ENCODE measurements around the gene ASB10. TPM values are rescaled to one million over a fixed set of nuclear protein-coding genes. Genes with fewer than 3 reads are reported as not detected.
A peak's percentile ranks its signal among the peaks of the same experiment; 100 is the strongest.

Gene ASB10
- polyA plus RNA-seq, 1 of the 3 experiments (the other 2 are of a cell fraction): not detected

DNA sequence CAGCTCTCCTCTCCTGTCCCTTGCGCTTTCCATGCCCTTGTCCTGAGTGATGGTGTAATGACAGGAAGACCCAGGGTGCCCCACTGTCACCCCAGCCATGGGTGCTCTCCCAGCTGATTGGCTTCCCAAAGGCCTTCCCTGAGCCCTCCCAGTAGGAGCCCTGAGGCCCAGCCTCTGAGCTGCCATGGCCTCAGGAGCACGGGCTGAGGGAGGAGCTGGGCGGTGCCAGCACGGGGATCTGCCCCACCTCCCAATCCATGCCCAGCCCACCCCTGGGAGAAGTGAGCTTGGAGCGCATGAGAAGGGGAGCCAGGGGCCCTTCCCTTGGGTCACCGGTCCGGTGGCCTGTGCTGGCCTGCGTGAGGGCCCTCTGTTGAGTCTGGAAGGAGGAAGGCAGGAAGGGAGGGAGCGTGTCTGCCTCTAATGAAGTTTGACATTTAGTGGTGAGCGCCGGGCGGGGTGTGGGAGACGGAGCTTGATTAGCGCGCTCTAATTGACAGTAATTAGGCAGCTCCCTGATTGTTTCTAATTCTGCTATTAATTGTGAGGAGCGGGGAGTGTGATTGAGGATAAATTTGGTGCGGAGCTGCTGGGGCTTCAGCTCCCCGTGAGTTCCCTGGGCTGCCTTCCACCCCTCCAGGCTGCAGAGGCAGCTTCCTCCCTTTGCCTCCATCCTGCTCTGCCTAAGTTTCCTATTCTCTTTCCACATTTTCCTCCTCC is 47.8 kb downstream of the ASB10 start (continued):
- TF ChIP-seq, protein P1, sequence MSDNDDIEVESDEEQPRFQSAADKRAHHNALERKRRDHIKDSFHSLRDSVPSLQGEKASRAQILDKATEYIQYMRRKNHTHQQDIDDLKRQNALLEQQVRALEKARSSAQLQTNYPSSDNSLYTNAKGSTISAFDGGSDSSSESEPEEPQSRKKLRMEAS (IDR thresholded peaks at IDR 0.05; ENCODE audit: low read depth): no peak
- TF ChIP-seq NFIC (IDR thresholded peaks at IDR 0.05; ENCODE audit: borderline replicate concordance): no peak
- no peak for TF ChIP-seq RAD21 (IDR thresholded peaks at IDR 0.05; ENCODE audit: low read length)
- no peak for TF ChIP-seq MEF2A (IDR thresholded peaks at IDR 0.05; ENCODE audit: borderline replicate concordance, low read depth)
- TF ChIP-seq, protein P2, sequence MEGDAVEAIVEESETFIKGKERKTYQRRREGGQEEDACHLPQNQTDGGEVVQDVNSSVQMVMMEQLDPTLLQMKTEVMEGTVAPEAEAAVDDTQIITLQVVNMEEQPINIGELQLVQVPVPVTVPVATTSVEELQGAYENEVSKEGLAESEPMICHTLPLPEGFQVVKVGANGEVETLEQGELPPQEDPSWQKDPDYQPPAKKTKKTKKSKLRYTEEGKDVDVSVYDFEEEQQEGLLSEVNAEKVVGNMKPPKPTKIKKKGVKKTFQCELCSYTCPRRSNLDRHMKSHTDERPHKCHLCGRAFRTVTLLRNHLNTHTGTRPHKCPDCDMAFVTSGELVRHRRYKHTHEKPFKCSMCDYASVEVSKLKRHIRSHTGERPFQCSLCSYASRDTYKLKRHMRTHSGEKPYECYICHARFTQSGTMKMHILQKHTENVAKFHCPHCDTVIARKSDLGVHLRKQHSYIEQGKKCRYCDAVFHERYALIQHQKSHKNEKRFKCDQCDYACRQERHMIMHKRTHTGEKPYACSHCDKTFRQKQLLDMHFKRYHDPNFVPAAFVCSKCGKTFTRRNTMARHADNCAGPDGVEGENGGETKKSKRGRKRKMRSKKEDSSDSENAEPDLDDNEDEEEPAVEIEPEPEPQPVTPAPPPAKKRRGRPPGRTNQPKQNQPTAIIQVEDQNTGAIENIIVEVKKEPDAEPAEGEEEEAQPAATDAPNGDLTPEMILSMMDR (IDR thresholded peaks at IDR 0.05): no peak
- TF ChIP-seq YY1 (IDR thresholded peaks at IDR 0.05; ENCODE audit: low read depth): no peak
- TF ChIP-seq TCF12 (IDR thresholded peaks at IDR 0.05): no peak
- TF ChIP-seq NRF1 (IDR thresholded peaks at IDR 0.05; ENCODE audit: low read depth, low read length): no peak
- TF ChIP-seq, protein P3, sequence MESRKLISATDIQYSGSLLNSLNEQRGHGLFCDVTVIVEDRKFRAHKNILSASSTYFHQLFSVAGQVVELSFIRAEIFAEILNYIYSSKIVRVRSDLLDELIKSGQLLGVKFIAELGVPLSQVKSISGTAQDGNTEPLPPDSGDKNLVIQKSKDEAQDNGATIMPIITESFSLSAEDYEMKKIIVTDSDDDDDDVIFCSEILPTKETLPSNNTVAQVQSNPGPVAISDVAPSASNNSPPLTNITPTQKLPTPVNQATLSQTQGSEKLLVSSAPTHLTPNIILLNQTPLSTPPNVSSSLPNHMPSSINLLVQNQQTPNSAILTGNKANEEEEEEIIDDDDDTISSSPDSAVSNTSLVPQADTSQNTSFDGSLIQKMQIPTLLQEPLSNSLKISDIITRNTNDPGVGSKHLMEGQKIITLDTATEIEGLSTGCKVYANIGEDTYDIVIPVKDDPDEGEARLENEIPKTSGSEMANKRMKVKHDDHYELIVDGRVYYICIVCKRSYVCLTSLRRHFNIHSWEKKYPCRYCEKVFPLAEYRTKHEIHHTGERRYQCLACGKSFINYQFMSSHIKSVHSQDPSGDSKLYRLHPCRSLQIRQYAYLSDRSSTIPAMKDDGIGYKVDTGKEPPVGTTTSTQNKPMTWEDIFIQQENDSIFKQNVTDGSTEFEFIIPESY (IDR thresholded peaks at IDR 0.05; ENCODE audit: borderline replicate concordance, low read depth): no peak

DNA sequence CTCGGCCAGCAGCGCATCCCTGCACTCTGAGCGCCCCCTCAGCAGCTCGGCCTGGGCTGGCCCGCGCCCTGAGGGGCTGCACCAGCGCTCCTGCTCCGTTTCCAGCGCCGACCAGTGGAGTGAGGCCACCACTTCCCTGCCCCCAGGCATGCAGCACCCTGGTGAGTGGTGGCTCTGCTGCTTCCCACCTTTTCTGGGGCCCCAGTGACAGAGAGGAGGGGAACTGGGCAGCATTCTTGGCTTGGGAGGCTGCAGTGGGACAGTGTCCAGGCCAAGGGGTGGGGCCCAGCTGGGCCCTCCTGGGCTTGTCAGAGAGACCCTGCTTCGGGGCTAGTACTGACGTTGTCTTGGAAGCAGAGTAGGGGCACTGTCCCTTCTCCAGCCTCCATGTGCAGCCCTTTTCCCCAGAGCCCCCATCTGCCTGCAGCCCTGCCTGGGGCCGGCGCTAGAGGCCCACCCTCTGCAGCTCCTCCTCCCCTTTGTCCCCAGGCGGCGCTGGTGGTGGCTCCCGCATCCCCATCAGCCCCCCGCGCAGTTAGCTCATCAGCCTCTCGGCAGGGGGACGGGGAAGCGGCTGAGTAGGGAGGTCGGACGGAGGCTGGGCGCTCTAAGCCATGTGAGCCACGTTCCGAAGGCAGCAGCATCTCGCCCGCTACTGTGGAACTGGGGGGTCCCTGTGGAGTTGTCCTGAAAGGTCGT is 48.7 kb downstream of the ASB10 start:
- H3K4me3 ChIP-seq (ENCODE audit: low read depth in 2 of 2, low read length in 1 of 2): no peak overlapping the region
- H2AFZ ChIP-seq (ENCODE audit: low read depth): no peak overlapping the region
- H4K20me1 ChIP-seq (ENCODE audit: insufficient read depth): no peaks in the 10 kb centered on the region
- CTCF ChIA-PET: interaction anchor here (0.9 to 10.0 kb wide), 8 partner anchors 10 to 106 kb away, joined by 3 to 73 read pairs (median 11); partner anchors contain the start of gene GBX1
- peaks cover 11 to 93% of the 10 kb centered on the region in 2 experiments for H3K36me3 ChIP-seq (replicated peaks in 1 of 2; ENCODE audit: control insufficient read depth in 1 of 2, insufficient read depth in 2 of 2, low read length in 1 of 2)
- 96% methylated on average over 19 of the region's 30 CpGs for WGBS (ENCODE audit: low lambda C conversion rate)
- POLR2A ChIA-PET: no interaction called here
- H3K27ac ChIP-seq (ENCODE audit: low read depth in 2 of 2, low read length in 1 of 2): no peak overlapping the region; a peak in 1 of 4 replicates
- no peaks in the 10 kb centered on the region for H3F3A ChIP-seq (replicated peaks; ENCODE audit: insufficient read depth)
- no peak overlapping the region for H3K4me2 ChIP-seq
- H3K79me2 ChIP-seq (ENCODE audit: insufficient read depth): no peaks in the 10 kb centered on the region
- no peak overlapping the region for H3K9ac ChIP-seq
- no peaks in the 10 kb centered on the region for H3K9me3 ChIP-seq
- H3K4me1 ChIP-seq (ENCODE audit: control insufficient read depth in 1 of 2, insufficient read depth in 2 of 2, low read depth in 1 of 2, low read length in 1 of 2): peaks cover 0 to 14% of the 10 kb centered on the region in 2 experiments; a peak in 1 of 4 replicates
- no peaks in the 10 kb centered on the region for H3K27me3 ChIP-seq (ENCODE audit: insufficient read depth)
- peak; percentile 63 for DNase-seq
- TF ChIP-seq NRF1 (IDR thresholded peaks at IDR 0.05; ENCODE audit: low read depth, low read length) (no peak), GABPA (IDR thresholded peaks at IDR 0.05; ENCODE audit: low read depth) (no peak), TEAD4 (IDR thresholded peaks at IDR 0.05; ENCODE audit: borderline replicate concordance, insufficient read depth) (no peak), JUND (IDR thresholded peaks at IDR 0.05) (no peak), TAF1 (IDR thresholded peaks at IDR 0.05; ENCODE audit: borderline replicate concordance, low read depth, low read length) (no peak), ELF1 (IDR thresholded peaks at IDR 0.05) (no peak), FOXJ3 (CRISPR knock-in tag; IDR thresholded peaks at IDR 0.05) (no peak), RCOR1 (IDR thresholded peaks at IDR 0.05; ENCODE audit: low read length) (no peak), FOXM1 (IDR thresholded peaks at IDR 0.05; ENCODE audit: low read depth) (no peak), RAD21 (IDR thresholded peaks at IDR 0.05; ENCODE audit: low read length) (no peak), MXI1 (IDR thresholded peaks at IDR 0.05; ENCODE audit: low read depth, low read length) (no peak), MEF2A (IDR thresholded peaks at IDR 0.05; ENCODE audit: borderline replicate concordance, low read depth) (no peak), RXRA (IDR thresholded peaks at IDR 0.05; ENCODE audit: borderline replicate concordance, low read depth) (no peak)
- TF ChIP-seq, protein P4, sequence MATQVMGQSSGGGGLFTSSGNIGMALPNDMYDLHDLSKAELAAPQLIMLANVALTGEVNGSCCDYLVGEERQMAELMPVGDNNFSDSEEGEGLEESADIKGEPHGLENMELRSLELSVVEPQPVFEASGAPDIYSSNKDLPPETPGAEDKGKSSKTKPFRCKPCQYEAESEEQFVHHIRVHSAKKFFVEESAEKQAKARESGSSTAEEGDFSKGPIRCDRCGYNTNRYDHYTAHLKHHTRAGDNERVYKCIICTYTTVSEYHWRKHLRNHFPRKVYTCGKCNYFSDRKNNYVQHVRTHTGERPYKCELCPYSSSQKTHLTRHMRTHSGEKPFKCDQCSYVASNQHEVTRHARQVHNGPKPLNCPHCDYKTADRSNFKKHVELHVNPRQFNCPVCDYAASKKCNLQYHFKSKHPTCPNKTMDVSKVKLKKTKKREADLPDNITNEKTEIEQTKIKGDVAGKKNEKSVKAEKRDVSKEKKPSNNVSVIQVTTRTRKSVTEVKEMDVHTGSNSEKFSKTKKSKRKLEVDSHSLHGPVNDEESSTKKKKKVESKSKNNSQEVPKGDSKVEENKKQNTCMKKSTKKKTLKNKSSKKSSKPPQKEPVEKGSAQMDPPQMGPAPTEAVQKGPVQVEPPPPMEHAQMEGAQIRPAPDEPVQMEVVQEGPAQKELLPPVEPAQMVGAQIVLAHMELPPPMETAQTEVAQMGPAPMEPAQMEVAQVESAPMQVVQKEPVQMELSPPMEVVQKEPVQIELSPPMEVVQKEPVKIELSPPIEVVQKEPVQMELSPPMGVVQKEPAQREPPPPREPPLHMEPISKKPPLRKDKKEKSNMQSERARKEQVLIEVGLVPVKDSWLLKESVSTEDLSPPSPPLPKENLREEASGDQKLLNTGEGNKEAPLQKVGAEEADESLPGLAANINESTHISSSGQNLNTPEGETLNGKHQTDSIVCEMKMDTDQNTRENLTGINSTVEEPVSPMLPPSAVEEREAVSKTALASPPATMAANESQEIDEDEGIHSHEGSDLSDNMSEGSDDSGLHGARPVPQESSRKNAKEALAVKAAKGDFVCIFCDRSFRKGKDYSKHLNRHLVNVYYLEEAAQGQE (IDR thresholded peaks at IDR 0.05; ENCODE audit: low read depth, low read length): no peak
- TF ChIP-seq, protein P3 (IDR thresholded peaks at IDR 0.05; ENCODE audit: borderline replicate concordance, low read depth): no peak
- no peaks in the 10 kb centered on the region for H3K9me2 ChIP-seq
